CD4-positive, CD25-positive, alpha-beta regulatory T cell (primary cell): ENCODE results near the gene CTBP2. TPM values are rescaled to one million over a fixed set of nuclear protein-coding genes. Genes with fewer than 3 reads are reported as not detected.

Source experiments
- ATAC-seq, 2 donors: fragments of 150-1000 bp; cut with Tn5 transposase; one replicate each; pipeline ENCODE4 v1.10.0; 2021; ENCODE audit warnings: low read depth in 2 of 2, moderate number of reproducible peaks in 2 of 2, moderate library complexity in 1 of 2
- DNase-seq, 3 donors: peaks; one replicate each; pipeline versions ENCODE4 v3.0.0 to v3.0.0-alpha.2; 2012 to 2022; ENCODE audit warnings: mixed read lengths in 1 of 3
- H3K27ac ChIP-seq: one replicate; pipeline ENCODE4 v1.7.0; 2013; ENCODE audit warnings: mild to moderate bottlenecking, low read length; ENCODE audit not compliant: insufficient read depth, poor library complexity, severe bottlenecking
- H3K27me3 ChIP-seq: one replicate; pipeline ENCODE4 v1.7.0; 2013; ENCODE audit warnings: low read length; ENCODE audit not compliant: control insufficient read depth, insufficient read depth
- H3K36me3 ChIP-seq: one replicate; pipeline ENCODE4 v1.7.0; 2013; ENCODE audit warnings: mild to moderate bottlenecking, low read length, moderate library complexity; ENCODE audit not compliant: control insufficient read depth, insufficient read depth
- H3K4me1 ChIP-seq: 2 replicates; pipeline ENCODE4 v1.7.0; 2013; ENCODE audit warnings: mild to moderate bottlenecking, low read length; ENCODE audit not compliant: insufficient read depth, control insufficient read depth, poor library complexity, severe bottlenecking
- H3K4me3 ChIP-seq: one replicate; pipeline ENCODE4 v1.7.0; 2013; ENCODE audit warnings: low read depth, mild to moderate bottlenecking, low read length, moderate library complexity
- H3K9me3 ChIP-seq, 2 experiments: 1 replicate in 1 of 2; 2 replicates in 1 of 2; pipeline ENCODE4 v1.7.0; 2013; ENCODE audit warnings: low read length in 2 of 2, mild to moderate bottlenecking in 1 of 2, moderate library complexity in 1 of 2; ENCODE audit not compliant: control insufficient read depth in 2 of 2
- H3K27ac Mint-ChIP-seq, 3 donors: one replicate each; pipeline ENCODE4 v1.8.0; 2020 to 2022; ENCODE audit warnings: mild to moderate bottlenecking in 3 of 3, mixed read lengths in 3 of 3, moderate library complexity in 2 of 3
- H3K27me3 Mint-ChIP-seq: one replicate; pipeline ENCODE4 v1.8.0; 2022; ENCODE audit warnings: mild to moderate bottlenecking, mixed read lengths
- H3K36me3 Mint-ChIP-seq: one replicate; pipeline ENCODE4 v1.8.0; 2020; ENCODE audit warnings: mixed read lengths
- H3K4me1 Mint-ChIP-seq, 4 donors: one replicate each; pipeline ENCODE4 v1.8.0; 2020 to 2022; ENCODE audit warnings: mixed read lengths in 4 of 4, mild to moderate bottlenecking in 1 of 4
- H3K4me3 Mint-ChIP-seq, 4 donors: one replicate each; pipeline ENCODE4 v1.8.0; 2020 to 2022; ENCODE audit warnings: mild to moderate bottlenecking in 4 of 4, mixed read lengths in 4 of 4, moderate library complexity in 3 of 4
- H3K9me3 Mint-ChIP-seq, 7 donors: one replicate each; pipeline ENCODE4 v1.8.0; 2020 to 2022; ENCODE audit warnings: mixed read lengths in 7 of 7, mild to moderate bottlenecking in 3 of 7, moderate library complexity in 2 of 7
- polyA plus RNA-seq, 4 donors: library from polyadenylated mRNA; unstranded; fragments of 300-500 nt; fragmentation: Illumina TruSeq; gene quantifications; one replicate each; pipeline ENCODE4 v1.2.3, GENCODE V29; 2021
- total RNA-seq: library from RNA; stranded (reverse); gene quantifications from one replicate; pipeline ENCODE4 v1.2.3, GENCODE V29; 2022

CTBP2 gene
- total and polyA plus RNA-seq, 5 donors from 2014 or later: 0.10 to 0.49 (median 0.13) TPM; not detected in 2

- Histone ChIP-seq H3K36me3 (peaks cover 24% of the 10 kb centered on the region), H3K9me3 (no peaks in the 10 kb centered on the region), H3K27ac (no peak overlapping the region), H3K27me3 (no peaks in the 10 kb centered on the region), H3K4me3 (peak overlapping the region; percentile 14), H3K4me1 (no peaks in the 10 kb centered on the region)
- Mint-ChIP-seq H3K9me3 (peaks cover 0 to under 1% (median 0%) of the 10 kb centered on the region in 7 donors), H3K27ac (peak overlapping the region in 2 of 3 donors; percentile 10 to 50), H3K27me3 (no peaks in the 10 kb centered on the region), H3K4me3 (peak overlapping the region in 2 of 4 donors; percentile 2 to 39), H3K36me3 (peaks cover 44% of the 10 kb centered on the region), H3K4me1 (peaks cover 39 to 76% (median 65%) of the 10 kb centered on the region in 4 donors)
- no peak for DNase-seq
- no peak for ATAC-seq
Measured at GRCh38 chr10:124943301-124944092, 216.9 kb downstream of the CTBP2 start.

- Histone ChIP-seq H3K9me3 (no peaks in the 10 kb centered on the region), H3K4me3 (no peak overlapping the region), H3K4me1 (no peaks in the 10 kb centered on the region), H3K36me3 (peaks cover 15% of the 10 kb centered on the region), H3K27me3 (no peaks in the 10 kb centered on the region), H3K27ac (no peak overlapping the region)
- Mint-ChIP-seq H3K4me1 (peaks cover 33 to 71% (median 59%) of the 10 kb centered on the region in 4 donors), H3K9me3 (no peaks in the 10 kb centered on the region), H3K27me3 (no peaks in the 10 kb centered on the region), H3K27ac (peak overlapping the region in 2 of 3 donors; percentile 3 to 10), H3K36me3 (peaks cover 34% of the 10 kb centered on the region), H3K4me3 (peak overlapping the region in 3 of 4 donors; percentile 2 to 58 (median 39))
- DNase-seq (no peak), ATAC-seq (no peak)
Measured at GRCh38 chr10:124942317-124943169, 217.8 kb downstream of the CTBP2 start.

- no peak for DNase-seq
- Mint-ChIP-seq H3K4me3 (peak within 1 kb of the TSS in 3 of 4 donors; percentile 2 to 58 (median 39)), H3K27ac (peak within 1 kb of the TSS in 2 of 3 donors; percentile 3 to 42), H3K4me1 (peaks cover 32 to 68% (median 57%) of the 10 kb centered on the region in 4 donors), H3K27me3 (no peaks in the 10 kb centered on the region), H3K36me3 (peaks cover 27% of the 10 kb centered on the region), H3K9me3 (no peaks in the 10 kb centered on the region)
- no peak within 1 kb of the TSS for H3K27ac ChIP-seq
- H3K4me3 ChIP-seq: no peak within 1 kb of the TSS
- H3K9me3 ChIP-seq: no peaks in the 10 kb centered on the region
- H3K27me3 ChIP-seq: no peaks in the 10 kb centered on the region
- peaks cover 13% of the 10 kb centered on the region for H3K36me3 ChIP-seq
- ATAC-seq: no peak
- no peaks in the 10 kb centered on the region for H3K4me1 ChIP-seq
Measured at GRCh38 chr10:124941823-124942222, 218.5 kb downstream of the CTBP2 start, which contains the start of gene ZRANB1. Gene ZRANB1, plus strand, starts transcription at chr10:124942123. Its CDS starts 371 bp downstream, at chr10:124942494.

- H3K9me3 ChIP-seq: no peaks in the 10 kb centered on the region
- no peak overlapping the region for H3K27ac ChIP-seq
- H3K36me3 ChIP-seq: peaks cover 13% of the 10 kb centered on the region
- H3K4me3 ChIP-seq: no peak overlapping the region
- DNase-seq (no peak), ATAC-seq (no peak)
- Mint-ChIP-seq H3K4me3 (no peak overlapping the region), H3K27me3 (no peaks in the 10 kb centered on the region), H3K4me1 (peaks cover 44 to 73% (median 62%) of the 10 kb centered on the region in 4 donors), H3K36me3 (peaks cover 20% of the 10 kb centered on the region), H3K27ac (no peak overlapping the region), H3K9me3 (no peaks in the 10 kb centered on the region)
- peaks cover 5% of the 10 kb centered on the region for H3K4me1 ChIP-seq
- H3K27me3 ChIP-seq: no peaks in the 10 kb centered on the region
Measured at GRCh38 chr10:124939290-124939689, 221.1 kb downstream of the CTBP2 start.

- Mint-ChIP-seq H3K4me1 (peaks cover 40 to 64% (median 48%) of the 10 kb centered on the region in 4 donors), H3K27me3 (no peaks in the 10 kb centered on the region)
Measured at GRCh38 chr10:124936813-124937212, 223.6 kb downstream of the CTBP2 start.

GRCh38 chr10:124935946-124936345 lies 224.4 kb downstream of the CTBP2 start:
- no peak for DNase-seq

More at GRCh38 chr10:124936813-124937212, 223.6 kb downstream of the CTBP2 start:
- Mint-ChIP-seq H3K27ac (no peak overlapping the region), H3K4me3 (no peak overlapping the region), H3K36me3 (peaks cover 14% of the 10 kb centered on the region), H3K9me3 (peaks cover 0 to 2% (median 0%) of the 10 kb centered on the region in 7 donors)
- Histone ChIP-seq H3K36me3 (no peaks in the 10 kb centered on the region), H3K27me3 (no peaks in the 10 kb centered on the region), H3K4me1 (peaks cover 5% of the 10 kb centered on the region), H3K9me3 (peaks cover 0 to 2% of the 10 kb centered on the region in 2 experiments), H3K27ac (no peak overlapping the region), H3K4me3 (no peak overlapping the region)
- ATAC-seq: no peak
- DNase-seq: no peak

More at GRCh38 chr10:124935946-124936345, 224.4 kb downstream of the CTBP2 start:
- no peaks in the 10 kb centered on the region for H3K36me3 ChIP-seq
- ATAC-seq: no peak
- peak overlapping the region; percentile 4 to 19 (median 11) for H3K27ac Mint-ChIP-seq
- H3K9me3 ChIP-seq: peaks cover 0 to 7% of the 10 kb centered on the region in 2 experiments
- H3K36me3 Mint-ChIP-seq: peaks cover 17% of the 10 kb centered on the region
- no peaks in the 10 kb centered on the region for H3K27me3 Mint-ChIP-seq
- no peak overlapping the region for H3K27ac ChIP-seq
- peaks cover 40 to 58% (median 47%) of the 10 kb centered on the region in 4 donors for H3K4me1 Mint-ChIP-seq
- H3K9me3 Mint-ChIP-seq: peaks cover 0 to 5% (median 0%) of the 10 kb centered on the region in 7 donors
- H3K27me3 ChIP-seq: no peaks in the 10 kb centered on the region
- peak overlapping the region; percentile 38 for H3K4me3 ChIP-seq
- H3K4me3 Mint-ChIP-seq: peak overlapping the region in 3 of 4 donors; percentile 7 to 27 (median 25)
- peaks cover 5% of the 10 kb centered on the region for H3K4me1 ChIP-seq
